ENCODE data around the gene TUBGCP3. TPM values are rescaled to one million over a fixed set of nuclear protein-coding genes. Genes with fewer than 3 reads are reported as not detected.

Gene TUBGCP3
- total and polyA plus RNA-seq, 11 donors, result 6.0 to 23.5 (median 15.6) TPM

DNA sequence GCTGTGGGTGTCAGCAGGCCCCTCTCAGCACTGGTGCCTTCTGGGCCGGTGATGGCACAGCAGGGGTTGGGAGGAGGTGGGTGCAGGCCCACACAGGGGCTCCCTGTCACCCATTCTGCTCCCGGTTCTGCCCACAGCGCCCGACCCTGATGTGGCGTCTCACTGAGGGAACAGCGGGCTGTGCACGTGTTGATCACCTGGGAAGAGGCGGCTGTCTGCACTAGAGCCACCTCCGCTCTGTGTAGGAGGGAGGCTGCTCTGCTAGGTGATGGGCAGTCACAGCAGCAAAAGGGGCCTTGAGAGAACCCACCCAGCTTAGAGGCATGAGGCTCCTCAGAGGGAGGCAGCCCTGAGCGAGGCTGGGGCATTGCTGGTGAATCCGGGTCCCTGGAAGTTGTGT is 39.2 kb upstream of the TUBGCP3 start:
- 91 to 97% (median 93%) methylated on average over 7 to 11 of the region's 11 CpGs for WGBS, 4 donors
- H3K9me3 ChIP-seq, result no peaks in the 10 kb centered on the region
- no peak overlapping the region for H3K4me3 ChIP-seq
- H3K27me3 ChIP-seq, result peaks cover 0 to 9% (median 0%) of the 10 kb centered on the region in 9 donors
- no peaks in the 10 kb centered on the region for H3K36me3 ChIP-seq
- no peaks in the 10 kb centered on the region for H3K4me1 ChIP-seq
- DNase-seq (no peak), ATAC-seq (peak in 1 of 4 donors; percentile 9)
- TF ChIP-seq, protein P1, sequence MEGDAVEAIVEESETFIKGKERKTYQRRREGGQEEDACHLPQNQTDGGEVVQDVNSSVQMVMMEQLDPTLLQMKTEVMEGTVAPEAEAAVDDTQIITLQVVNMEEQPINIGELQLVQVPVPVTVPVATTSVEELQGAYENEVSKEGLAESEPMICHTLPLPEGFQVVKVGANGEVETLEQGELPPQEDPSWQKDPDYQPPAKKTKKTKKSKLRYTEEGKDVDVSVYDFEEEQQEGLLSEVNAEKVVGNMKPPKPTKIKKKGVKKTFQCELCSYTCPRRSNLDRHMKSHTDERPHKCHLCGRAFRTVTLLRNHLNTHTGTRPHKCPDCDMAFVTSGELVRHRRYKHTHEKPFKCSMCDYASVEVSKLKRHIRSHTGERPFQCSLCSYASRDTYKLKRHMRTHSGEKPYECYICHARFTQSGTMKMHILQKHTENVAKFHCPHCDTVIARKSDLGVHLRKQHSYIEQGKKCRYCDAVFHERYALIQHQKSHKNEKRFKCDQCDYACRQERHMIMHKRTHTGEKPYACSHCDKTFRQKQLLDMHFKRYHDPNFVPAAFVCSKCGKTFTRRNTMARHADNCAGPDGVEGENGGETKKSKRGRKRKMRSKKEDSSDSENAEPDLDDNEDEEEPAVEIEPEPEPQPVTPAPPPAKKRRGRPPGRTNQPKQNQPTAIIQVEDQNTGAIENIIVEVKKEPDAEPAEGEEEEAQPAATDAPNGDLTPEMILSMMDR (IDR thresholded peaks at IDR 0.05), result no peak
- TF ChIP-seq POLR2A (IDR thresholded peaks at IDR 0.05), result no peak
- intact Hi-C loops (cut with DNase I), result no loop called here
- H3K27ac ChIP-seq, result no peak overlapping the region

DNA sequence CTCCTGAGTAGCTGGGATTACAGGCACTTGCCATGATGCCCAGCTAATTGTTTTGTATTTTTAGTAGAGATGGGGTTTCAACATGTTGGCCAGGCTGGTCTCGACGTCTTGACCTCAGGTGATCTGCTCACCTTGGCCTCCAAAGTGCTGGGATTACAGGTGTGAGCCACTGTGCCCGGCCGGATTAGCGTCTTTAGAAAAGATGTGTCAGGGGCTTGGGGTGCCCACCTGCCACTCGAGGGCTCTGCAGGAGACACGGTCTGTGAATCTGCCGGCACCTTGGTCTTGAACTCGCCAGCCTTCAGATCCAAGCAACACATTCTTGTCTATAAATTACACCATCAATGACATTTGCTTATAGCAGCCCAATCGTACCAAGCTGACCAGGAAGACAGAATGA is 38.8 kb upstream of the TUBGCP3 start:
- TF ChIP-seq, protein P1 (IDR thresholded peaks at IDR 0.05), result no peak
- no peak for TF ChIP-seq POLR2A (IDR thresholded peaks at IDR 0.05)
- intact Hi-C loops (cut with DNase I), result no loop called here
- DNase-seq, result no peak

DNA sequence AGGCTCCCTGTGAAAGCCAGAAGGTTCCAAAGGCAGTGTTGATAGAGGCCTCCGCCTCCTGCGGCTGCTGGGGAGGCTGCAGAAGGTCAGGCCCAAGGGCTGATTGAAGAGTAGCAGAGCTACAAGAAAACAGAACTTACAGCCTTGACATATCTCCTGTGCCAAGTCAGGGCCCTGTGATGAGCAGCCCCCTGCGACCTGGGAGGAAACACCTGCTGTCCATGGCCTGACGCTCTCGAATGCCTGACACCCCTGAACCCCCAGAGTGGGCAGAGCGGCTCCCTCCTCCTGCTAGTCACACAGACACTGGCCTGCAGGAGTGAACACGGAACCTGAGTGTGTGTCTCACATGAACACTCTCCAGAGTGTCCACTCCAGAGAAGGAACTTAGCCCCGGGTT is 38.2 kb upstream of the TUBGCP3 start:
- Histone ChIP-seq H3K36me3 (no peaks in the 10 kb centered on the region), H3K27me3 (peaks cover 0 to 9% (median 0%) of the 10 kb centered on the region in 9 donors), H3K4me3 (no peak overlapping the region), H3K4me1 (no peaks in the 10 kb centered on the region), H3K9me3 (no peaks in the 10 kb centered on the region), H3K27ac (no peak overlapping the region)
- 73 to 79% (median 75%) methylated on average over 8 of the region's 8 CpGs for WGBS, 4 donors
- DNase-seq (no peak), ATAC-seq (peak in 1 of 4 donors; percentile 13)
- intact Hi-C loops (cut with DNase I), result no loop called here
- TF ChIP-seq, protein P1 (IDR thresholded peaks at IDR 0.05), result no peak
- TF ChIP-seq POLR2A (IDR thresholded peaks at IDR 0.05), result no peak

More for the DNA sequence above, 38.8 kb upstream of the TUBGCP3 start:
- 92 to 96% (median 95%) methylated on average over 10 of the region's 10 CpGs for WGBS, 4 donors
- H3K9me3 ChIP-seq, result no peaks in the 10 kb centered on the region
- H3K27ac ChIP-seq, result no peak overlapping the region
- H3K4me3 ChIP-seq, result no peak overlapping the region
- no peak for ATAC-seq
- H3K27me3 ChIP-seq, result peaks cover 0 to 9% (median 0%) of the 10 kb centered on the region in 9 donors
- no peaks in the 10 kb centered on the region for H3K36me3 ChIP-seq
- H3K4me1 ChIP-seq, result no peaks in the 10 kb centered on the region

DNA sequence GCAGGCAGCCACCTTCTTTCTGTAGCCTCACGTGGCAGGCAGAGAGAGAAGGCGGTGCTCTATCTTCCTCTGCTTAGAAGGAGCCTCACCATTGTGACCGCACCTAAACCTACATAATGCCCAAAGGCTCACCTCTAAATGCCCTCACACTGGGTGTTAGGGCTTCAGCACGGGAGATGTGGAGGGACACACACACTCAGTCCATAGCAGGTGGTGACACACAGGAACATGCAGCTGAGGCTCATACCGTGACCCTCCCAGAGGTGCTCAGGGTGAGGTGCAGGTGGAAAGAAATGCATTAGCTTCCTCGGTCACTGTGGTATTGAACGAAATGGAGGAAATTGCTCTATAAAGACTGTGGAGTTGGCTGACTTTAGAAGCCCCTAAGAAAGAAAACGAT is 37.7 kb upstream of the TUBGCP3 start:
- H3K4me3 ChIP-seq, result no peak overlapping the region
- TF ChIP-seq POLR2A (IDR thresholded peaks at IDR 0.05), result no peak
- TF ChIP-seq, protein P1 (IDR thresholded peaks at IDR 0.05), result no peak
- intact Hi-C loops (cut with DNase I), result no loop called here
- H3K4me1 ChIP-seq, result no peaks in the 10 kb centered on the region
- no peaks in the 10 kb centered on the region for H3K9me3 ChIP-seq
- H3K36me3 ChIP-seq, result no peaks in the 10 kb centered on the region
- H3K27ac ChIP-seq, result no peak overlapping the region
- whole genome bisulfite sequencing, 4 donors, result 81 to 90% (median 86%) methylated on average over 8 of the region's 8 CpGs
- peaks cover 0 to 9% (median 0%) of the 10 kb centered on the region in 9 donors for H3K27me3 ChIP-seq
- DNase-seq (no peak), ATAC-seq (no peak)
